NT2/D1 (cell line): ENCODE results near the gene ME2.

Experiments used
- SUZ12 ChIP-seq: IDR thresholded peaks from 2 replicates; pipeline ENCODE4 v1.6.1; 2011; ENCODE audit not compliant: insufficient read length, insufficient read depth; ENCODE audit errors: extremely low read depth
- YY1 ChIP-seq: IDR thresholded peaks from 2 replicates; pipeline ENCODE4 v1.6.1; 2011; ENCODE audit not compliant: insufficient read length, insufficient read depth
- ZNF274 ChIP-seq: IDR thresholded peaks from 2 replicates; pipeline ENCODE4 v1.6.1; 2011; ENCODE audit warnings: mild to moderate bottlenecking, low read depth, low read length

DNA sequence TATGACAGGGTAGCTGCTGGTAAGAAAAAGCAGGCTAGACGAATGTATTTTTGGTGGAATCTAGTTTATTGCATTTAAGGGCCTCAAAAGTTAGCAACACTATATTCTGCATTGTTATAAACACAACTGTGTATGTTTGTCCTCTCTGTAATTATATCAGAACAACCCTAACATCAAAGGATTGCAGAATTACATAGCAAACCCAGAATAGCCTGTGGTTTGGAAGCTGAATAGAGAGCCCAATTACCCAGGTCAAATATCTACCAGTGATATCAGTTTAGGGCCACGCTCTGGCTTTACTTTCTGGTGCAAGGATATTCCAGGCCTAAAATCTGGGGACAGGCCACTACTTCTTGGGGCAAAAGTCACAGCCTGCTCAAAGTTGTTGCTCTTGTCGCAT lies 34.0 kb upstream of the ME2 start:
- no peak for TF ChIP-seq YY1
- no peak for TF ChIP-seq SUZ12
- no peak for TF ChIP-seq ZNF274
